ENCODE data around the gene UCP2.

DNA sequence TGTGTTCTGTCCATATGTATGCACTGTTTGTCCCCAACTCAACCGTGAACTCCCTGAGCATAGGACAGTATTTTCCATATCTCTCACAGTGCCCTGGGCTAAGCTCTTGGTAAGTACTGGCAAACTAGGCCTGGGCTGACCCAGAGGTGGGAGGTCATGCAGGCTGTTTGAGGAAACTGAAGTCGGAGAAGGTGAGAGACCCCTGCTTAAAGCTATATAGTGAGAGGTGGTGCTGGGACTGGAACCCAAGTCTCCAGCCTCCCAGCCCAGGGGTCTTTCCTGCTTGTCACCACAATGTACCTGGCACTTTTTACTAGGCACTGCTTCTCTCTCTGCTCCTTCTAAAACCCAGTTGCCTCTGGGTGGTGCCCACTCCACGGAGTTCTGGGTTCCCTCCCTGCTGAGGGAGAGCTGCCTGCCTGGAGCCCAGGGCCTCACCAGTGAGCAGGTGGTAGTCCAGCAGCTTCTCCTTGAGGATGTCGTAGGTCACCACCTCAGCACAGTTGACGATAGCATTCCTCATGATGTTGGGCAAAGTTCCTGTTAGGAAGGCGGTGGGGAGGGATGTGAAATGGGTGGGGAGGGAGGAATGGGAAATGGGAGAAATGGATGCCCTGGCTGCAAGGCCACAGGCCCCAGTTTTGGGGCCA lies 21.5 kb upstream of the UCP2 start:
- TF ChIP-seq CTCF (IDR thresholded peaks at IDR 0.05; ENCODE audit: extremely low read depth in 1 of 2, insufficient read depth in 1 of 2, low read depth in 1 of 2, low read length in 2 of 2) (no peak), POLR2A (IDR thresholded peaks at IDR 0.05; ENCODE audit: low read depth, low read length) (no peak), POLR2AphosphoS5 (IDR thresholded peaks at IDR 0.05; ENCODE audit: insufficient read depth, low read depth, low read length) (no peak), EZH2 (IDR thresholded peaks at IDR 0.05; ENCODE audit: borderline replicate concordance, low read depth, low read length, severe bottlenecking) (no peak), JUN (IDR thresholded peaks at IDR 0.05; ENCODE audit: borderline replicate concordance, insufficient read depth, insufficient read length, low read depth) (no peak), MYC (IDR thresholded peaks at IDR 0.05; ENCODE audit: low read depth, low read length) (no peak), GATA2 (IDR thresholded peaks at IDR 0.05; ENCODE audit: insufficient read depth, insufficient read length, low read depth, low read length) (no peak), MAX (IDR thresholded peaks at IDR 0.05; ENCODE audit: insufficient read depth, insufficient read length) (no peak)
